Mesenchymal stem cell (in vitro differentiated cells and primary cell): ENCODE results near the gene ZNF580.

Experiments
- DNase-seq: peaks from one replicate; pipeline ENCODE4 v3.0.0-alpha.2; 2013
- H2AFZ ChIP-seq: one replicate; pipeline ENCODE4 v1.6.1; 2013; ENCODE audit warnings: low read depth, mild to moderate bottlenecking, control low read depth, inconsistent platforms, low read length, moderate library complexity
- H2AK5ac ChIP-seq: 2 replicates; pipeline ENCODE4 v1.6.1; 2013; ENCODE audit warnings: low read length, moderate library complexity, mild to moderate bottlenecking, inconsistent platforms; ENCODE audit not compliant: severe bottlenecking
- H2BK120ac ChIP-seq: one replicate; pipeline ENCODE4 v1.6.1; 2013; ENCODE audit warnings: low read depth, mild to moderate bottlenecking, inconsistent platforms, low read length, moderate library complexity
- H2BK12ac ChIP-seq, 2 experiments: one replicate each; pipeline ENCODE4 v1.6.1; 2013; ENCODE audit warnings: inconsistent platforms in 2 of 2, low read length in 2 of 2, mild to moderate bottlenecking in 2 of 2, moderate library complexity in 2 of 2, control low read depth in 1 of 2
- H2BK15ac ChIP-seq: one replicate; pipeline ENCODE4 v1.6.1; 2013; ENCODE audit warnings: mild to moderate bottlenecking, low read depth, inconsistent platforms; ENCODE audit not compliant: poor library complexity, severe bottlenecking
- H2BK5ac ChIP-seq: 2 replicates; pipeline ENCODE4 v1.6.1; 2013; ENCODE audit warnings: low read depth, mild to moderate bottlenecking, low read length, control low read depth, inconsistent platforms; ENCODE audit not compliant: poor library complexity, severe bottlenecking
- H3K14ac ChIP-seq, 2 experiments: one replicate each; pipeline ENCODE4 v1.6.1; 2013; ENCODE audit warnings: inconsistent platforms in 2 of 2, low read length in 2 of 2, control low read depth in 1 of 2, mild to moderate bottlenecking in 1 of 2, moderate library complexity in 1 of 2
- H3K18ac ChIP-seq, 2 experiments: one replicate each; pipeline ENCODE4 v1.6.1; 2013; ENCODE audit warnings: inconsistent platforms in 2 of 2, low read length in 2 of 2, control low read depth in 1 of 2, low read depth in 1 of 2, mild to moderate bottlenecking in 1 of 2
- H3K23ac ChIP-seq, 2 experiments: one replicate each; pipeline ENCODE4 v1.6.1; 2013; ENCODE audit warnings: inconsistent platforms in 2 of 2, low read length in 2 of 2, mild to moderate bottlenecking in 2 of 2, moderate library complexity in 2 of 2, control low read depth in 1 of 2
- H3K27ac ChIP-seq: 2 replicates; pipeline ENCODE4 v1.5.1; 2013; ENCODE audit warnings: mild to moderate bottlenecking, moderate library complexity, low read length, control low read depth, inconsistent platforms; ENCODE audit not compliant: poor library complexity, severe bottlenecking
- H3K27me3 ChIP-seq, 2 experiments: 2 replicates each; pipeline versions ENCODE4 v1.6.1 to v1.7.0; 2013; ENCODE audit warnings: low read length in 2 of 2, mild to moderate bottlenecking in 2 of 2, moderate library complexity in 2 of 2, control low read depth in 1 of 2, inconsistent platforms in 1 of 2; ENCODE audit not compliant: control insufficient read depth in 1 of 2, insufficient read depth in 1 of 2
- H3K36me3 ChIP-seq, 2 experiments: 2 replicates each; pipeline versions ENCODE4 v1.6.1 to v1.7.0; 2013; ENCODE audit warnings: low read length in 2 of 2, control low read depth in 1 of 2, inconsistent platforms in 1 of 2, low read depth in 1 of 2, mild to moderate bottlenecking in 1 of 2; ENCODE audit not compliant: insufficient read depth in 2 of 2, control insufficient read depth in 1 of 2
- H3K4ac ChIP-seq, 2 experiments: one replicate each; pipeline ENCODE4 v1.6.1; 2013; ENCODE audit warnings: inconsistent platforms in 2 of 2, low read length in 2 of 2, mild to moderate bottlenecking in 2 of 2, moderate library complexity in 2 of 2, control low read depth in 1 of 2, low read depth in 1 of 2
- H3K4me1 ChIP-seq: 2 replicates; pipeline ENCODE4 v1.6.1; 2013; ENCODE audit warnings: low read depth, low read length, control low read depth; ENCODE audit not compliant: control insufficient read depth, insufficient read depth
- H3K4me2 ChIP-seq: 2 replicates; pipeline ENCODE4 v1.6.1; 2013; ENCODE audit warnings: low read length, mild to moderate bottlenecking, inconsistent platforms; ENCODE audit not compliant: poor library complexity, severe bottlenecking
- H3K4me3 ChIP-seq, 2 experiments: 2 replicates each; pipeline versions ENCODE4 v1.5.1 to v1.7.0; 2013; ENCODE audit warnings: low read length in 2 of 2, mild to moderate bottlenecking in 2 of 2, control low read depth in 1 of 2, low read depth in 1 of 2; ENCODE audit not compliant: insufficient read depth in 1 of 2
- H3K79me1 ChIP-seq: replicated peaks from 2 replicates; pipeline ENCODE4 v1.6.1; 2013; ENCODE audit warnings: mild to moderate bottlenecking, control low read depth, low read length, inconsistent platforms; ENCODE audit not compliant: poor library complexity, severe bottlenecking
- H3K9ac ChIP-seq: 2 replicates; pipeline ENCODE4 v1.7.0; 2013; ENCODE audit warnings: mild to moderate bottlenecking, low read length, moderate library complexity
- H3K9me3 ChIP-seq: 2 replicates; pipeline ENCODE4 v1.7.0; 2013; ENCODE audit warnings: mild to moderate bottlenecking, low read length; ENCODE audit not compliant: control insufficient read depth
- H4K8ac ChIP-seq: one replicate; pipeline ENCODE4 v1.6.1; 2013; ENCODE audit warnings: inconsistent platforms, mild to moderate bottlenecking, low read length, moderate library complexity
- H4K91ac ChIP-seq: one replicate; pipeline ENCODE4 v1.6.1; 2013; ENCODE audit warnings: mild to moderate bottlenecking, low read length, inconsistent platforms
- WGBS: methylation state at CpG from one replicate; pipeline ENCODE4 v1.1.7; 2013; ENCODE audit warnings: mixed read lengths; 5-methylcytosine and 5-hydroxymethylcytosine counted together

ZNF580 gene

DNA sequence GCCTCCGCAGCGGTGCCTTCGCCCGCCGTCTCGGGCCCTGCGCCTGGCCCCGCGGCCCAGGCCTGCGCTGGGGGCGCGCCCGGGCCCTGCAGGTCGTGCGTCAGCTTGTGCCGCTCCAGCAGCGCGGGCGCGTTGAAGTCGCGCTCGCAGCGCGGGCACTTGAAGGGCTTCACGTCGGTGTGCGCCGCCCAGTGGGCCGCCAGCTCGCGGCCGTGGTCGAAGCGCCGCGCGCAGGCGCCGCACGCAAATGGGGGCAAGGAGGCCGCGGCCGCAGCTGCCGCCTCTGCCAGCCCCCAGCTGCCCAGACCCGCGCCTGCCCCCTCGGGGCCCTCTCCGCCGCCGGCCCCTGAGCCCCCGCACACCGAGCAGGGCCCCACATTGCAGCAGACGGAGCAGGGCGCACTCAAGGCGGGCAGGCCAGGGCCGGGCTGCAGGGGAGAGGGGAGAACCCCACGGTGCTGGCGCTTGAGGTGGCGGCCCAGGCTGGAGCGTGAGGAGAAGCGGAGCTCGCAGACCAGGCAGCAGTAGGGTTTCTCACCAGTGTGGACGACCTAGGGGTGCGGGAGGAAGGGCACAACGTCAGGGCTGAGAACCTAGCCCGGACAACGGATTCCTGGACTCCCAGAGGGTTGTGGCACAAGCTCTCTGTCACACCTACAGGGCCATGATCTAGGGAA, 47.6 kb upstream of the ZNF580 start:
- Histone ChIP-seq H2BK15ac (no peak overlapping the region), H2BK12ac (no peak overlapping the region), H3K14ac (no peak overlapping the region), H2BK120ac (no peak overlapping the region), H3K18ac (no peak overlapping the region), H3K9me3 (no peaks in the 10 kb centered on the region), H2AFZ (no peak overlapping the region), H3K9ac (no peak overlapping the region), H3K4me3 (no peak overlapping the region), H3K36me3 (peaks cover 39 to 60% of the 10 kb centered on the region in 2 experiments), H3K4me1 (peaks cover 3% of the 10 kb centered on the region), H4K91ac (no peak overlapping the region), H3K27me3 (no peaks in the 10 kb centered on the region), H2BK5ac (no peak overlapping the region), H4K8ac (no peak overlapping the region), H2AK5ac (no peak overlapping the region), H3K23ac (no peak overlapping the region), H3K4me2 (no peak overlapping the region), H3K79me1 (peaks cover 22% of the 10 kb centered on the region), H3K27ac (no peak overlapping the region), H3K4ac (no peak overlapping the region)
- WGBS: 85% methylated on average over 62 of the region's 68 CpGs
- DNase-seq: no peak

DNA sequence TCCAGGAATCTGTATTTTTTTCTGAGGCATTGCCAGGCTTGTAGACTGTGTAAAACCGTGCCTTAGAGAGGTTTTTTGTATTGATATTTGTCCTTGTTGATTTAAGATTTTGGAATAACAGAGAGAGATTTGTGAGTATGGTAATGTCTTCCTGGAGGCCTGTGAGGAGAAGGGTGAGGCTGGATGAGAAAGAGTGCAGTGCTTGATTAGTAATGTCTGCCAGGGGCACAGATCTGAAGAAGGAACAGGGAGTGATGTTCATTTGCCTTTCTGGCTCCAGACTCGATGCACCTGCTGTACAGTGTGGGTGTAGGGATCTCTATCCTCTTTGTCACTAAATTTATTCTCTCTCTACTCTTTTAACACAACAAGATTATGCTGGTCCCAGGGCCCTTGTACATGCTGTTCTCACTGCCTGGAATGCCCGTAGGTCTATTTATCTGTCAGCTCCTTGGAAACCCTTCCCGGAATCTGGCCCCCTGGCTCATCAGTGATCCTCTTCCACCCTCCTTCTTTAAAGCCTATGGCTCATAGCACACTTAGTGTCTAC, 45.7 kb upstream of the ZNF580 start:
- H3K4me2 ChIP-seq: no peak overlapping the region
- H3K23ac ChIP-seq: no peak overlapping the region
- WGBS: 94% methylated on average over 4 of the region's 4 CpGs
- no peak overlapping the region for H2BK120ac ChIP-seq
- H3K27ac ChIP-seq: no peak overlapping the region
- no peak overlapping the region for H3K4me3 ChIP-seq
- H2BK5ac ChIP-seq: no peak overlapping the region
- H2BK15ac ChIP-seq: no peak overlapping the region
- H3K18ac ChIP-seq: no peak overlapping the region
- no peaks in the 10 kb centered on the region for H3K27me3 ChIP-seq
- no peak overlapping the region for H2BK12ac ChIP-seq
- no peak overlapping the region for H4K8ac ChIP-seq
- no peak overlapping the region for H2AFZ ChIP-seq
- H3K4me1 ChIP-seq: peaks cover 3% of the 10 kb centered on the region
- no peaks in the 10 kb centered on the region for H3K9me3 ChIP-seq
- no peak overlapping the region for H3K14ac ChIP-seq
- DNase-seq: no peak
- no peak overlapping the region for H4K91ac ChIP-seq
- H3K79me1 ChIP-seq: peaks cover 25% of the 10 kb centered on the region
- no peak overlapping the region for H2AK5ac ChIP-seq
- no peak overlapping the region for H3K9ac ChIP-seq
- no peak overlapping the region for H3K4ac ChIP-seq
- peaks cover 39 to 60% of the 10 kb centered on the region in 2 experiments for H3K36me3 ChIP-seq

DNA sequence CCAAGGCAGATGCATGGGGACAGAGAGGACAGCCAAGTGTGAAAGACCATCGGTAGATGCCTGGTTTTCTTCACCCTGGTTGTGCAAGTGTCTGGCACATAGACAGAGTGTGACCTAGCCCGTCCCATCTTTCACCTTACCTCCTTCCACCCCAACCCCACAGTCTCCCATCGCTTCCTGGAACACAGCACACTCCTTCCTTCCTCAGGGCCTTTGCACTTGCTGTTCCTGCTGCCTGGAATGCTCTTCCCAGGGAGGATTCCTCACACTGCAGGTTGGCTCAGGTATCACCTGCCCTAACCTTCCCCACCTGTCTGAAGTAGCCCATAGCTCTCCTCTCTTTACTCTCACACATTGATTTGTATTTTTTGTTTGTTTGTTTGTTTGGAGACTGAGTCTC, 44.5 kb upstream of the ZNF580 start:
- Histone ChIP-seq H3K4ac (no peak overlapping the region), H3K4me3 (no peak overlapping the region), H2BK5ac (no peak overlapping the region), H2AFZ (no peak overlapping the region), H3K27me3 (no peaks in the 10 kb centered on the region), H4K8ac (no peak overlapping the region), H3K23ac (no peak overlapping the region), H3K36me3 (peaks cover 39 to 59% of the 10 kb centered on the region in 2 experiments), H3K27ac (no peak overlapping the region), H3K79me1 (peaks cover 32% of the 10 kb centered on the region), H3K9ac (no peak overlapping the region), H3K4me1 (peaks cover 11% of the 10 kb centered on the region), H2BK12ac (no peak overlapping the region), H2BK120ac (no peak overlapping the region), H2AK5ac (no peak overlapping the region), H2BK15ac (no peak overlapping the region), H4K91ac (no peak overlapping the region), H3K9me3 (no peaks in the 10 kb centered on the region), H3K4me2 (no peak overlapping the region), H3K18ac (no peak overlapping the region), H3K14ac (no peak overlapping the region)
- WGBS: 99% methylated on average over 3 of the region's 3 CpGs
- DNase-seq: no peak

DNA sequence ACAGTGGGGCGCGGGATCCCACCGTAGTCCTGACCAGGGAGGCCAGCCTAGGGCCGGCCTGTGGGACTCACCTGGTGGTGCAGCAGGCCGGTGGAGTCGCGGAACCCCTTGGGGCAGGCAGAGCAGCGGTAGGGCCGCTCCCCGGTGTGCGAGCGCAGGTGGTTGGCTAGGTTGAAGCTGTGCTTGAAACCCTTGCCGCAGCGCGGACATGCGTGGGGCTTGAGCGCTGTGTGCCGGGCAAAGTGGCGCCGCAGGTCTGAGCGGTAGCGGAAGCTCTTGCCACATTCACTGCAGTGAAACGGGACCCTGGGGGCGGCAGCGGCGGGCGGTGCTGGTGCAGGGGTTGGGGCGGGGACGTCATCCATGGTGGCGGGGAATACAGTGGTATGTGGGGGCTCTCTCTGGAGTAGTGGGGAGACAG, 43.3 kb upstream of the ZNF580 start:
- no peak for DNase-seq
- Histone ChIP-seq H3K4me2 (no peak overlapping the region), H3K36me3 (peaks cover 34 to 53% of the 10 kb centered on the region in 2 experiments), H3K9me3 (no peaks in the 10 kb centered on the region), H3K23ac (no peak overlapping the region), H3K9ac (no peak overlapping the region), H3K27ac (no peak overlapping the region), H3K14ac (no peak overlapping the region), H3K18ac (no peak overlapping the region), H3K27me3 (no peaks in the 10 kb centered on the region), H2BK15ac (no peak overlapping the region), H4K91ac (peak overlapping the region; percentile 18), H3K4me1 (peaks cover 15% of the 10 kb centered on the region), H2AK5ac (no peak overlapping the region), H3K4me3 (no peak overlapping the region), H2BK5ac (no peak overlapping the region), H3K79me1 (peaks cover 39% of the 10 kb centered on the region), H2BK120ac (no peak overlapping the region), H2AFZ (no peak overlapping the region), H2BK12ac (no peak overlapping the region), H3K4ac (no peak overlapping the region), H4K8ac (no peak overlapping the region)
- 99% methylated on average over 22 of the region's 30 CpGs for WGBS
